ENCODE results near the gene COA1.
"Not testable (repeated sequence)": the region's sequence is repeated elsewhere in the genome, so short reads cannot be mapped to it uniquely, and the experiment has no call there.

Gene COA1

DNA sequence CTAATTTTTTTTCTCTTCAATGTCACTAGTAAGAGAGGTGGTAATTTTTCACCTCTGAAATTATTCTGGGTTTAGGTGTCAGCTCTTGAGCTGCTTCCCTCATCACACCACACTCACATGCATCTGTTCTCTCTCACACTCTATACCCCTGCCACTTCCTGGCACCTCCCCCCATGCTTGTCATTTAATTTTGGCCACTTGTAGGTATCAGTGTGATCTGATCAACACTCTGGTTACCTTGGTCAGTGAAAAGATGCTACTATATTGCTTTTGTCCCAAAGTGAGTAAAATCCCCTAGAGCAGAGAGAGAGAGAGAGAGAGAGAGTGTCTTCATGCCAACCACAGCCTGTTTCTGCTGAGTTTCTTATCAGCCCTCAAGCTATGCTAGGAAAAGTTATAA is 103.9 kb downstream of the COA1 start:
- no peak for DNase-seq

DNA sequence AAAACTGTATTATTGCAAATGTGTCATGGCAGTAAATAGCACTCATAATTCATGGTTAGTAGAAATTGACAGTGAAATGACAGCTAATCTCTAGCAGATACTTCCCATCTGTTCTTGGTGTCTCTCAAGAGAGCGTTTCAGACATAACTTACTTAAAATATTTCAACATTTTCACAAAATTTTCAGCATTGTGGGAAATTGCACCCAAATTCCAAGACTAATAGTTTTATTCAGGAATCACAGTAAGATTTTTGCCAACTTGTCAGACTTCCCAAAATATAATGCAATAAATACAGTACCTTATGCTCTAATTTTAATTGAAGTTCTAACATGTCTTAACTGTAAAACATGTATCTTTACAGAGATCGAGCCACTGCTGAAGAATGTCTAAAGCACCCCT is 105.2 kb downstream of the COA1 start:
- DNase-seq: no peak

DNA sequence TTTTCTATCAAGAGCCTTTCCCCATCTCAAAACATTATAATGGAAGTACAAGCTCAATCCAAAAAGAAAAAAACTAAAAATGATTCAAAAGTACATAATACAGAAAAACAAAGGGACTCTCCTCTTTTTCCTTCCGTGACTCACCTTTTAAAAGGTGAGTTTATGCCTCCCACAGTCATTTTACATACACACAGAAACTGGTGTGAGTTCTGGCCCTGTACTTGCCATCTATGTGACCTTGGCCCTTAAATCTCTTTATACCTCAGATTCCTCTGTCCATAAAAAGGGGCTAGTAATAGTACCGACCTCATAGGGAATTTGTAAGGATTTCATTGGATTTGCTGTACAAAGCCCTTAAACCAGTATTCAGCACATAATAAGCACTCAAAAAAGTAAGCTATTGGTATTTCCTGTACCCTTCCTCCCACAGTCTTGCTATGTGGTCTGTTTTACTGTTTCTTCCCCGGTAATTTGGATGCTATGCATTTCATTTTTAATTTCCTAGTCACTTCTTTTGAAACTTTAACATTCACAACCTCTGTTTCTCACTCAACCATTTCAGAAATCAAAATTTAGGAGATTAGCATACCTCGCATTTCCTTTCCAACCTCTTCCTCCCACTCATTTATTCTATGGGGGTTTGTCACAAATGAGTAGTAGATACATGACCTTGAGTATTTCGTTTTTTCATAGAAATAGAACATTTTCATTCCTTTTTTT is 107.4 kb downstream of the COA1 start:
- no peak for DNase-seq

DNA sequence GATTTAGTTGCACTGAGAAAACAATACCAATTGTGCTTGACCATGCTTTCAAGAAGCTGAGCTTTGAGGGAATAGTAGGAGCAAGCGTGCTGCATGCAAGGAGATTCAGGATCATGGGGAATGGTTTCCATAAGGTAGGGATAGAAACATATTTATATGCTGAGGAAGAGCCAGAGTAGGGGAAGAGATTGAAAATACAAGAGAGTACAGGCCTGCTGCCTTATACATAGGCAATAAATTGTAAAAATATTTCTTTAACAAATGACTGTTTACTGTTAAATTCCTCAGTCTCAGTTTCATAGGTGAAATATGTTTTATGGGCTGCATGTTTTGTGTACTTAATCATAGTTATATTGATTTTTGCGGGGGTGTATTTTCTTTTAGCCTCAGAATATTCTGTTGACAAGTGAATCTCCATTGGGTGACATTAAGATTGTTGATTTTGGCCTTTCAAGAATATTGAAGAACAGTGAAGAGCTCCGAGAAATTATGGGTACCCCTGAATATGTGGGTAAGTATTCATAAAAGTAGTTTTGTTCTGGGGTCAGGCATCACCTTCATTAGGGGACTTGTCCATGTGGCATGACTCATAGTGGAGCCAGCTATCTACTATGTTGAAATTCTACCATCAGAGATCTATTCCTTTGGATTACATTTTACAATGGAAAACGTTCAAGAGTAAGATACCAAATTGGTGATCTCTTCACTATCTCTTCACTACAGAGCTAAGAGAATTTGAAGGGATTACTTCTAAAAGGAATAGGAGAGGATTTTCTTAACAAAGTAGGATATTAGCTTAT is 109.9 kb downstream of the COA1 start:
- no peak for DNase-seq

DNA sequence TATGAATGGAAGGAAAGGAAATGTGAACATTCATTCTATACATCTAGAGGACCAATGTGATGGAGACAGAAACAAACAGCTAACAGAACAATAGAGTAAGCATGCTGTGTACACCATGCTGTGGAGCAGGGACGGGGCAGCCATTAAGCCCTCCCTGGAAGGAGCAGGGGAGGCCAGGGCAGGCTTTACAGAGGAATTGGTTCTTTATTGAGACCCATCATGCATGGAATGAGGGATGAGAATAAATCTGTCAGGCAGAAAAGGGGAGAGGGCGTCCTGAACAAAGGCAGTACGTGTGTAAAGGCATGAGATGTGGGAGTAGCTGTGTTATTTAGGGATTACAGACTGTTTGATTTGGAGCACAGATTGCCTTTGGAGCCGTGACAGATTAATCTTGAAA is 111.2 kb downstream of the COA1 start:
- no peak for DNase-seq

DNA sequence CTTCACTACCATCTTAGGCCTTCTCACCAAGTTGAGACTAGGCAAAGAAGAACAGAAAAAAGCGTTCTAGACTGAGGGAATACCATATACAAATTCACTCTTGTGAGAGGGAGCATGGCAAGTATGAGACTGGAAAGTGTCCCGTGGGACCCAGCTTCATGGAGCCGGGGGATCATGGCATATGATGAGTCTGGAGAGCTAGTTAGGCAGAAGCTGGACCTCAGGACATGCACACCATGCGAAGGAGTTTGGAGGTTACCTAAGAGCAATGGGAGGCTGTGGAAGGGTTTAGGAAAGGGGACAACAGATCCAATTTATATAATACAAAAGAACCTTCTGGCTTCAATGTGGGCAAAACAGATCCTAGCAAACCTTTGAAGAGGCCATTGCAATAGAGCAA is 112.3 kb downstream of the COA1 start:
- no peak for DNase-seq

DNA sequence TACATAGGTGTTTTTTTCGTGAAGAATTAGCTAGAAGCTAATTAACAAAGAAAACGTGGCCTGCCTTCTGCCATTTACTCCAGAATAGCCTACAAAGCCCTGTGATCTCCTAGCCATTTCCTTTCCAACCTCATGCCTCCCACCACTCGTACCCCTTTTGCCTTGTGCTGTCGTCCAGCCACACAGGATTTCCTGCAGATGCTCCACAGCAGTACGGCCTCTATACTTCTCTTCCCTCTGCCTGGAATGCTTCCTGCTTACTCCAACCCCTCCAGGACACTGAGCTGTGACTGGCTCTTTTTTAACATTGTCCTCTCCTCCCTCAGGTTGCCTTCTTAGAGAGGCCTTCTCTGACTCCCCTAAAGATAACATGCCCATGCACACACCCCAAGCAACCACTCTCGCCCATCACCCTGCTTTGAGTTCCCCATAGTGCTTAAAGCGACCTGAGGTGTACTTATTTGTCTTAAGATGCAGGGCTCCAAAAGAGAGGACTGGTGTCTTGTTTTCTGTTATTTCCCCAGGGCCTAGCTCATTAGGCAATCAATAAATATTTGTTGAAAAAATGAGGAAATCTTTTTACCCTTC is 113.7 kb downstream of the COA1 start:
- no peak for DNase-seq

DNA sequence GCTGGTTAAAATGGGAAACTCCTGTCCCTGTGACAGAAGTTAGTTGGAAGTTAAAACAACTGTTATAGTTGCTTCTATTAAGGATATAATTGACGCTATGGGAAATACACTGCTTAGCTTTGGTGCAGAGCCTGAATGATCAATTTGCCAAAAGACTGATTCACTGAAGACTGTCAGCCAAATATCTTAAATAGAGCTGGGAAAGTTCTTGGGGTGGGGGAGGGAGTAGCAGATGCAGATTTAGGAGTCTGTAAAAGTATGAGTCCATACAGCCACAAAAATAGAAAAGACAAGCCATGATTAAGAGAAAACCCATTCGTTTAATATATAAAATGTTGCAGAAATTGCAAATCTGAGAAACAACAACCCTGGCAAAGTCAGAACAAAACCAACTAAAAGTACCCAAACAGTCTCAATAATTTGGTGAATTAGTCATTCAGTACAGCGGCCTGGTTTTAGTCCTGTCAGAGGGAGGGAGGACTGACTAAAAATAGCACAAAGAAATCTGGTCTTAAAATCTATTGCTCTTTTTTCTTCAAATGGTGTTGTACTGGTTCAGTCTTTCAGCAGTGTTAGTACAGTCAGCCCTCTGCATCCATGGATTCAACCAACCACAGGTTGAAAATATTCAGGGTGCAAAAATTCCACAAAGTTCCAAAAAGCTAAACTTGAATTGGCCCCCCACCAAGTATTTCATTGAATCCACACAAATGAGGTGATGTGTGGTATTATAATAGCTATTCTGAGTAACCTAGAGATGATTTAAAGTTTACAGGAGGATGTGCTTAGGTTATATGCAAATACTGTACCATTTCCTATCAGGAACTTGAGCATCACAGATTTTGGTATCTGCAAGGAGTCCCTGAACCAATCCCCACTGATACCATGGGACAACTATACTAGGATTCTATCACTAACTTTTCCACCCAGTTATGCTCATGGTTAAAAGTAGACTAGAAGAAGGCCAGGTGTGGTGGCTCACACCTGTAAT is 116.4 kb downstream of the COA1 start:
- no peak for DNase-seq

DNA sequence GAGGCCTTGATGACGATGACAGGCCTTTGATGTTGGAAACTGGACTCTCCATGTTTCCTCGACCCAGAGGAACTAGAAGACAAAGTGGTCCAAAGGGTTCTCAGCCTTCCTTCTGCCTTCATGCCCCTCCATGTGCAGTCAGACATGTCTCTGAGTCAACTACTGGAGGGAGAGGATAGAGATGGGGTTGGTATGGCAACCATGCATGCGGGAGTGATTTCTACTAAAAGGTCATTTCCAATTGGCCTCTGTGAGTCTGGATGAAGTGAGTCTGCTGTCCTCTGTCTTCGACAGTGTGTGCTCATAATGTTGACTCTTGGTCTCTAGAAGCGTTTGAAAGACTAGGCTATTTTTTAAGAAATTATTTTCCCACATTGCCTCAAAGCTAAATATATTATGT is 117.2 kb downstream of the COA1 start:
- no peak for DNase-seq

DNA sequence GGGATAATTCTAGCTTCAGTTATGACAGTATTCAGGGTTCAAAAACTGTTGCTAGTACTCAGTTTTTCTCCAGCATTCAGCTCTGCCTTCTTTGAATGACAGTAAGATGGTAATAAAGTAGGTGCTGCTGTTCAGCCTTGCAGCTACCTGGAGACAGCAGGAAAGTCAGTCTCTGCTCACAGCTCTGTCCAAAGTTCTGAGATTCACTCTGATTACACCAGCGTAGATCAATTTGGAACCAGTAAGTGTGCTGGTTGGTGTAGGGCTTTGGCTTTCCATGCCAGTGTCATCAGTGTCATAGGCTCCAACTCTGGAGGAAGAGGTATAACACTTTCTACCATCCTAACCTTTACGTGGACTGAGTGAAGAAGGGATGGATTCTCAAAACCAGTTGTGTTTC is 120.2 kb downstream of the COA1 start:
- DNase-seq: no peak

DNA sequence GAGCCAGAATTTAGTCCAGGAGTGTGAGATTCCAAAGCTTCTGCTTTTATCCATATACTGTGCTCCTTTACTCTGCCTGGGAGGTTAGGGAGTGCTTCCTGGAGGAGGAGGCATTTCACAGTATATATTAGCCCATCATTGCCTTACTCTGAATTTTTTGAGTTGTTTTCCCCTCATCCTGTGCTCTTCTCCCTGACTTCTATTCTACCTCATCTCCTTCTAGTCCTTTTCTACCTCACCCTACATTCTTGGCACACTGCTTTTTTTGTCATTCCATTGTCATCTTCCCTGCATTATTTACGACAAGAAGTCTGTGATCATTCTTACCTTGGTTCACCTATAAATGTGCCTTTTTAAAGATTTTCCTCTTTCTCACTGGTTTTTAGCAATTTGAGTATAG is 125.1 kb downstream of the COA1 start:
- no peak for DNase-seq

DNA sequence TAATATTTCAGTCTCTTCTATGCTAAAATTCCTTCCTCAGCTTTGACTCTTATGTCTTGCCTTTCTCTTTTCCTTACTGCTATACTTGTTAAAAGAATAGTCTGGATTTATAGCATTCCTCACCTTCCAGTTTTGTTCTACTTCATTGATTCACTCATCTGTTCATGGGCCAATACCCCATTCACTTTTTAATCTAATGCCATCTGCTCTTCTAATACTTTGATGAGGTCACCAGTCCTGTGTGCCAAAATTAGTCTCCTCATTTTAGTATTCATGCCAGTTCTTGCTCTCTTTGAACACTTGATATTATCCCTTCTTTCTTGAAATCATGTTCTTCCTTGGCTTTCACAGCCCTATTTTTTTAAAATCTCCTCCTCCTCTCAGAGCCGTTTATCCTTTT is 127.1 kb downstream of the COA1 start:
- no peak for DNase-seq

DNA sequence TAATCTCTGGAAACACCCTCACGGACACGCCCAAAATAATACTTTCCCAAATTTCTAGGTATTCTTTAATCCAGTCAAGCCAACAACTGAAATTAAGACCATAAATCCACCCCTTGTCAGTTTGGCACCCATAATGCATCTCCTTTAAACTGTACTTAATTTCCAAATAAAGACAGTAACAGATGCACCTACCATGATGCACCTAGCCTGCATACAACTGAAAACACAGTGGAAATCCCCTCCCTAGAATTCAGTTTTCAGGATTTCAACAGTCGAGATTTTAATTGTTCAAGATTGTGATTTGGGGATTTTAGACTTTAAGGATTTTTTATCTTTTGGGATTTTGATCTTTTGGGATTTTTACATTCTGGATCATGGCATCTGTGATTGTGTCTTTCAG is 129.3 kb downstream of the COA1 start:
- DNase-seq: no peak

DNA sequence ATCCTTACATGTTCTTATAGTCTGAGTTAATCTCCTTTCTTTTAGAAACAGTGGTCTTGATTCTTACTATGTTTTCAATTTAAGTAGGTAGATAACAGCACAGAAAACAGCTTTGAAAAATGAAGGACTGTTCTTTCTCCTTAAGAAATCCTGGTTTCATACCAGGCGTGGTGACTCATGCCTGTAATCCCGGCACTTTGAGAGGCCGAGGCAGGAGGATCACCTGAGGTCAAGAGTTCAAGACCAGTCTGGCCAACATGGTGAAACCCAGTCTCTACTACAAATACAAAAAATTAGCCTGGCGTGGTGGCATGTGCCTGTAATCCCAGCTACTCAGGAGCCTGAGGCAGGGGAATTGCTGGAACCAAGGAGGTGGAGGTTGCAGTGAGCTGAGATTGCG is 132.9 kb downstream of the COA1 start:
- not testable (repeated sequence) for DNase-seq

DNA sequence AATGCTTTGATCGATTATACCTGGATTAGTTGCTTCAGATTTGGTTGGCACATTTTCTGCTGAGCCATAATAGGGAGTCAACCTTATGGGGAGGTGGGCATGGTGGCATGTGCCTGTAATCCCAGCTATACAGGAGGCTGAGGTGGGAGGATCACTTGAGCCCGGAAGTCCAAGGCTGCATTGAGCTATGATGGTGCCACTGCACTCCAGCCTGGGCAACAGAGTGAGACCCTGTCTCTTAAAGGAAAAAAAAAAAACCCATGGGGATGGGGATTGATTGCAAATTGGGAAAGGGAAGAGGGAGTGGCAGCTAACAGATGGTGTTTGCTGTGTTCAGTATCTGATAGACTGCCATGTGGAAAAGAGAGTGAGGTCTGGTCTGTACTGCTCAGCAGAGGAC is 135.3 kb downstream of the COA1 start:
- no peak for DNase-seq

DNA sequence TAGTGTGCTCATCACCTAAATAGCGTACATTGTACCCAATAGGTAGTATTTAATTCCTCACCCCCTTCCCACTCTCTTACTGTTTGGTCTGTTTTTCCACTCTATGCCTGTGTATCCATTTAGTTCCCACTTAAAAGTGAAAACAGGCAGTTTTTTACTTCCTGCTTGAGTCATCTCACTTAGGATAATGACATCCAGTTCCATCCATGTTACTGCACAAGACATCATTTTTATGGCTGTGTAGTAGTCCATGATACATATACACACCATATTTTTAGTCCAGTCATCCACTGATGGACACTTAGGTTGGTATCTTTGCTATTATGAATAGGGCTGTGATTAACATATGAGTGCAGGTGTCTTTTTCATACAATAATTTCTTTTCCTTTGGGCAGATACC is 136.3 kb downstream of the COA1 start:
- DNase-seq: no peak

DNA sequence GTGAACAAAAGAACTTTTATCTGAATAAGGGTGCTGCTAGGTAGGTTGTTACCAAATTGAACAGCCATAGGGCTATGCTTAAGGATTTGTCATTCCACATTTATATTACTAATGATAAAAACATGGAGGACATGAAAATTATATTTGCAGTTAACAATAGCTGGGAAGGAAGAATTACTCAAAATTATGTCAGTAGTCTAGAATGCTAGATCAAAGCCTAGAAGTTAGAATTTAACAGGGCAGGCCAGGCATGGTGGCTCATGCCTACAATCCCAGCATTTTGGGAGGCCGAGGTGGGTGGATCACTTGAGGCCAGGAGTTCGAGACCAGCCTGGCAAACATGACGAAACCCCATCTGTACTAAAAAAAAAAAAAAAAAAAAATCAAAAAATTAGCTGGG is 137.0 kb downstream of the COA1 start:
- no peak for DNase-seq

DNA sequence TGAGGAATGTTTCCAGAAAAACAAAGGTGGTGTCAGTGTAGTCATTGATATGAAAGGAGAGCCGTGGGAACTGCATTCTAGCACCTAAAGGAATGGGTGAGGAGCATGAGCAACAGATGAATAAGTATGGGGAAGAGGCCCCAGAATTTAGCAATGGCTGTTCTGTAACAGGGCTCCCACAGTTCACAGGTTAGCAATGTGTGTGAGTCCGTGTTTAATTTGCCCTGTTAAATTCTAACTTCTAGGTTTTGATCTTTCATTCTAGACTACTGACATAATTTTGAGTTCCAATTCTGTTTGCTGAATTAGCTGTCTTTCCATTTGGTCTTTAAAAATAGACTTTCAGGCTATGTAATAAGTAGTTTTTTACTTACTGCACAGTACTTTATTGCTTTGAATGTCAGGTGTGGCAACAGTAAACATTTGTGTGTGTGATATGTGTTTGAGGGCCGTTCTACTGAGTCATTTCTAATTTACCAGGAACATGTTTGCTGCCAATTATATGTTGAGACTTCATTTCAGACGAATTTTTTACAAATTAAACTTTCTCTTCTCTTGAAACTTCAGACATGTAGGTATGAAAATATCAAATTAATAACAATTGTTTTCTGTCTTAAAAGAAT is 137.7 kb downstream of the COA1 start:
- no peak for DNase-seq

DNA sequence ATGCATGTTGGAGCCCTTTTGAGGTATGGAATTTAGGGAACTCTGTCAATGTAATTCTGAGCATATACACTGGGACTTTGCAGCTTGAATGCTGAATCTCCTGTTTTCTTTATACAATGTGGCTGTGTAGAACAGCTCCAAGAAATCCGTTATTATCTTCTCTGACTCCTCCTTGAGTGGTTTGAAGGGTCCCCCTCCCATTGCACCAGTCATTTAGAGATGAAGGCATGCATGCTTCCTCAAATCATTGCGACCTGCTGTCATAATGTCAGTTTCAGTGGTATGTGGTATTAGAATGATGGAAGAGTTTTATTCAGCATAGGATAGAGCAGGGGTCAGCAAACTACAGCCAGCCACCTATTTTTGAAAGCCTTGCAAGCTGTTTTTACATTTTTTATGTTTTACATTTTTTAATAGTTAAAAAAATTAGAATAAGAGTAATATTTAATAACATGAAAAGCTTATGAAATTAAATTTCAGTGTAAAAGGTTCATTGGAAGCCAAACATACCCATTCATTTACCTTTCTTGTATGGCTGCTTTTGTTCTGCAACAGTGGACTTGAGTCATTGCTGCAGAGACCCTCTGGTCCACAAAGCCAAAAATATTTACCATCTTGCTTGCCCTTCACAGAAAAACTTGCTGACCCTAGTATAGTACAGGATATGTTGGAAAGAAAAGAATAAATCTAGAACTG is 138.3 kb downstream of the COA1 start:
- no peak for DNase-seq

DNA sequence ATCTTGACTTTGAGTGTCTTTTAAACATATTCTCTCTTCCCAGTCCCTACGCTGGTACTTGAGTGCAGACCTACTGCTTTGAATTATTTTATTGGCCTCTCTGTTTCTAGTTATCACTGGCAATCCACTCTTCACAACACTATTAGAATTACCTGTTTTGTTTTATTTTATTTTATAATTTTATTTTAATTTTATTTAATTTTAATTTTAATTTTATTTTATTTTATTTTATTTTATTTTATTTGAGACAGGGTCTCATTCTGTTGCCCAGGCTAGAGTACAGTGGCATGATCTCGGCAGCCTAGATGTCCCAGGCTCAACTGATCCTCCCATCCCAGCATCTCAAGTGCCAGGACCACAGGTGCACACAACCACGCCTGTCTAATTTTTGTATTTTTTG is 139.6 kb downstream of the COA1 start:
- no peak for DNase-seq
